CD4-positive, CD25-positive, alpha-beta regulatory T cell (primary cell): ENCODE data around the gene TTLL9. TPM values are rescaled to one million over a fixed set of nuclear protein-coding genes. Genes with fewer than 3 reads are reported as not detected.

Source experiments
- ATAC-seq, 2 donors: fragments of 150-1000 bp; cut with Tn5 transposase; one replicate each; pipeline ENCODE4 v1.10.0; 2021; ENCODE audit warnings: low read depth in 2 of 2, moderate number of reproducible peaks in 2 of 2, moderate library complexity in 1 of 2
- DNase-seq, 3 donors: peaks; one replicate each; pipeline versions ENCODE4 v3.0.0 to v3.0.0-alpha.2; 2012 to 2022; ENCODE audit warnings: mixed read lengths in 1 of 3
- H3K27ac ChIP-seq: one replicate; pipeline ENCODE4 v1.7.0; 2013; ENCODE audit warnings: mild to moderate bottlenecking, low read length; ENCODE audit not compliant: insufficient read depth, poor library complexity, severe bottlenecking
- H3K27me3 ChIP-seq: one replicate; pipeline ENCODE4 v1.7.0; 2013; ENCODE audit warnings: low read length; ENCODE audit not compliant: control insufficient read depth, insufficient read depth
- H3K36me3 ChIP-seq: one replicate; pipeline ENCODE4 v1.7.0; 2013; ENCODE audit warnings: mild to moderate bottlenecking, low read length, moderate library complexity; ENCODE audit not compliant: control insufficient read depth, insufficient read depth
- H3K4me1 ChIP-seq: 2 replicates; pipeline ENCODE4 v1.7.0; 2013; ENCODE audit warnings: mild to moderate bottlenecking, low read length; ENCODE audit not compliant: insufficient read depth, control insufficient read depth, poor library complexity, severe bottlenecking
- H3K4me3 ChIP-seq: one replicate; pipeline ENCODE4 v1.7.0; 2013; ENCODE audit warnings: low read depth, mild to moderate bottlenecking, low read length, moderate library complexity
- H3K9me3 ChIP-seq, 2 experiments: 1 replicate in 1 of 2; 2 replicates in 1 of 2; pipeline ENCODE4 v1.7.0; 2013; ENCODE audit warnings: low read length in 2 of 2, mild to moderate bottlenecking in 1 of 2, moderate library complexity in 1 of 2; ENCODE audit not compliant: control insufficient read depth in 2 of 2
- H3K27ac Mint-ChIP-seq, 3 donors: one replicate each; pipeline ENCODE4 v1.8.0; 2020 to 2022; ENCODE audit warnings: mild to moderate bottlenecking in 3 of 3, mixed read lengths in 3 of 3, moderate library complexity in 2 of 3
- H3K27me3 Mint-ChIP-seq: one replicate; pipeline ENCODE4 v1.8.0; 2022; ENCODE audit warnings: mild to moderate bottlenecking, mixed read lengths
- H3K36me3 Mint-ChIP-seq: one replicate; pipeline ENCODE4 v1.8.0; 2020; ENCODE audit warnings: mixed read lengths
- H3K4me1 Mint-ChIP-seq, 4 donors: one replicate each; pipeline ENCODE4 v1.8.0; 2020 to 2022; ENCODE audit warnings: mixed read lengths in 4 of 4, mild to moderate bottlenecking in 1 of 4
- H3K4me3 Mint-ChIP-seq, 4 donors: one replicate each; pipeline ENCODE4 v1.8.0; 2020 to 2022; ENCODE audit warnings: mild to moderate bottlenecking in 4 of 4, mixed read lengths in 4 of 4, moderate library complexity in 3 of 4
- H3K9me3 Mint-ChIP-seq, 7 donors: one replicate each; pipeline ENCODE4 v1.8.0; 2020 to 2022; ENCODE audit warnings: mixed read lengths in 7 of 7, mild to moderate bottlenecking in 3 of 7, moderate library complexity in 2 of 7
- polyA plus RNA-seq, 4 donors: library from polyadenylated mRNA; unstranded; fragments of 300-500 nt; fragmentation: Illumina TruSeq; gene quantifications; one replicate each; pipeline ENCODE4 v1.2.3, GENCODE V29; 2021
- total RNA-seq: library from RNA; stranded (reverse); gene quantifications from one replicate; pipeline ENCODE4 v1.2.3, GENCODE V29; 2022

TTLL9 gene
- total and polyA plus RNA-seq, 5 donors from 2014 or later, result not detected

DNA sequence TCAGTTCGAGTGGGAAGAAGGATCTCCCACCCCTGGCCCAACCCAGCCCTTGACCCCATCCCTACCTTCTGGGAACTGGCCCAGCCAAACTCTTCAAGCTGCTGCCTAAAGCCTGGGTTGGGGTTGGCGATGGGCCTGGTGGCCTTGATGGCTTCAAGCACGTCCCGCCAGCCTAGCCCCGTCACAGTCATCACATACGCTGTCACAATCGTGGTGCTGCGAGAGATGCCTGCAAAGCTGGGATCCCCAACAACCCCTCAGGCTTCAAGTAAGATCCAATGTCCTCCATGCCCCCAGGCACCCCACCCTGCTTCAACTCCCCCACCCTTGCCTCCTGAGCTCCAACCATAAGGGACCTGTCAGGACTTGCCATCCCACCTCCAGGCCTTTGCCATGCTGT lies 7.9 kb upstream of the TTLL9 start:
- H3K27ac Mint-ChIP-seq, result no peak overlapping the region
- no peak for ATAC-seq
- H3K9me3 Mint-ChIP-seq, result peaks cover 0 to 2% (median 0%) of the 10 kb centered on the region in 7 donors
- Histone ChIP-seq H3K27me3 (peaks cover 10% of the 10 kb centered on the region), H3K9me3 (no peaks in the 10 kb centered on the region), H3K4me1 (peaks cover 13% of the 10 kb centered on the region), H3K36me3 (no peaks in the 10 kb centered on the region), H3K4me3 (no peak overlapping the region), H3K27ac (no peak overlapping the region)
- no peaks in the 10 kb centered on the region for H3K36me3 Mint-ChIP-seq
- H3K4me1 Mint-ChIP-seq, result peaks cover 0 to 20% (median 2%) of the 10 kb centered on the region in 4 donors
- no peak for DNase-seq
- H3K4me3 Mint-ChIP-seq, result peak overlapping the region in 2 of 4 donors; percentile 47 to 48
- peaks cover 45% of the 10 kb centered on the region for H3K27me3 Mint-ChIP-seq

DNA sequence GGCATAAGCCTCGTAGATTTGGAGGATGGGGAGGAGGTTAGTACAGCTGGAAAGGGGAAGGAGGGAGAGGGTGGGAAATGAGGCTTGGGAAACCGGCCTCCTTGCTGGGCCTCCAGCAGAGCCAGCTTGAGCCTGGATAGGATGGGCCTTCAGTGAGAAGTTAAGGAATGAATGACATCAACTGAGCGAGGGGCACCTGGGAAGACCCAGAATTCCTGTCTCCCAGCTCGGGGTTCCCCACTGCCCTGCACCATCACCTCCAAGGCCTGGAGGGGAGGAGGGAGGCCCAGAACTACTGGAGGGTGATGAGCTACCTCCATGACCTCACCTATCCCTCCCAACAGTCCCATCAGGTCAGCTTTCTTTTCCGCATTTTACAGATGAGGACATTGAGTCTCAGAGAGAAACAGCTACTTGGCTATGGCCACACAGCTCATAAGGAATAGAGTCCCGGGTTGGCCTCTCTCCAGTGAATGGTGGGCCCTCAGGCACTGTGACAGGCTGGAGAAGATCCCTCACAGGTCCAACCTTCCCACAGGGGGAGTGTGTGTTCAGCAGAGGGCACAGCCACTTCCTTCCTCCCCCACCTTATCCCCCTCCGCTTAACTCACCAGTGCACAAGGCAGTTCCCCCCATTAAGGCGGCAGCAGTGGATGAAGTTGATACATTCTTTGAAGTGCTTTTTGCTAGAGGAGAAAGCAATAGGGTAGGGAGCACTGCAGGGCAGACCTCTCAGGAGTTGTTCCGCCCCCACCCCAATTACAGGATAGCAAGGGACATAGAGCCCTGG lies 6.9 kb upstream of the TTLL9 start:
- Histone ChIP-seq H3K4me1 (peaks cover 13% of the 10 kb centered on the region), H3K9me3 (no peaks in the 10 kb centered on the region), H3K4me3 (no peak overlapping the region), H3K27ac (no peak overlapping the region), H3K27me3 (peaks cover 14% of the 10 kb centered on the region), H3K36me3 (no peaks in the 10 kb centered on the region)
- Mint-ChIP-seq H3K27ac (no peak overlapping the region), H3K4me1 (peaks cover 0 to 20% (median 2%) of the 10 kb centered on the region in 4 donors), H3K36me3 (no peaks in the 10 kb centered on the region), H3K27me3 (peaks cover 48% of the 10 kb centered on the region), H3K9me3 (no peaks in the 10 kb centered on the region), H3K4me3 (no peak overlapping the region)
- DNase-seq (no peak), ATAC-seq (no peak)

DNA sequence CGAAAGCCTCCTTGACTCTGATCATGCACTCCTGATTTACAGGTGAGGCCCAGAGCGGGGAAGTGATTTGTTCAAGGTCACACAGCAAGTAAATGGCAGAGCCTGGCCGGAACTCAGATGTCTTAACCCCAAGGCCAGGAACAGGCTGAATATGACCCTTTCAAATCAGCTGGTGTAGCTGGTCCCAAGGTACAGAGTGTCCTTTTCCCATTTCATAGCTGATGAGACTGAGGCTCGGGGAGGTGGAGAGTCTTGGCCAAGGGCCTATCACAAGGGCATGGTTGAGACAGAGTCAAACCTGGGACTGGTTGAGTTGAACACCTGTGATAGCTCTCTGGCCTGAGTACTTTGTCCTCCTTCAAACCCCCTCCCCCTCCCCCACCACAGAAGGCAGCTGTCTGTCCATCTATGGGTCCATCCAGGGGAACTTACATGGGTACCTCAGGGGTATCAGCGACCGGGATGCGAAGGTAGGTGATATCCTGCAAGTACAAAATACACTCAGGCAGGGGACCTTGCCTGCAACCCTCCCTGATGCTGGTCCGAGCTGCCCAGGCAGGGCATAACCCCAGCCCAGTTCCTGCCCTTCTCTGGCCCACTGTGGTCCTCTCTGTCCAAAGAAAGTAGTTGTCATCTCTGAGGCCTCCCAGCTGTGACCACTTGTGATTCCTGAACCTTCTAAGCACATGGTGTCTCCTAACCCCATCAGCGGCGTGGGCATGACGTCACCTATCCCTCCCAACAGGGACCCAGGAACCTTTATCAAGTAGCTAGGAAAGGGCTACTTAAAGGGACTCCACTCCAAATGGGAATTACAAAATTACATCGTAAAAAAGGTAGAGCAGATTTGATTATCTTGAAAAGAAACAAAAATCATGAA lies 5.7 kb upstream of the TTLL9 start:
- peaks cover 0 to 25% (median 2%) of the 10 kb centered on the region in 4 donors for H3K4me1 Mint-ChIP-seq
- H3K9me3 Mint-ChIP-seq, result no peaks in the 10 kb centered on the region
- H3K27me3 ChIP-seq, result peaks cover 10% of the 10 kb centered on the region
- no peaks in the 10 kb centered on the region for H3K36me3 ChIP-seq
- H3K4me3 Mint-ChIP-seq, result no peak overlapping the region
- ATAC-seq (no peak), DNase-seq (no peak)
- H3K27ac Mint-ChIP-seq, result no peak overlapping the region
- H3K27ac ChIP-seq, result no peak overlapping the region
- H3K9me3 ChIP-seq, result no peaks in the 10 kb centered on the region
- no peaks in the 10 kb centered on the region for H3K36me3 Mint-ChIP-seq
- no peak overlapping the region for H3K4me3 ChIP-seq
- peaks cover 17% of the 10 kb centered on the region for H3K4me1 ChIP-seq
- H3K27me3 Mint-ChIP-seq, result peaks cover 45% of the 10 kb centered on the region

DNA sequence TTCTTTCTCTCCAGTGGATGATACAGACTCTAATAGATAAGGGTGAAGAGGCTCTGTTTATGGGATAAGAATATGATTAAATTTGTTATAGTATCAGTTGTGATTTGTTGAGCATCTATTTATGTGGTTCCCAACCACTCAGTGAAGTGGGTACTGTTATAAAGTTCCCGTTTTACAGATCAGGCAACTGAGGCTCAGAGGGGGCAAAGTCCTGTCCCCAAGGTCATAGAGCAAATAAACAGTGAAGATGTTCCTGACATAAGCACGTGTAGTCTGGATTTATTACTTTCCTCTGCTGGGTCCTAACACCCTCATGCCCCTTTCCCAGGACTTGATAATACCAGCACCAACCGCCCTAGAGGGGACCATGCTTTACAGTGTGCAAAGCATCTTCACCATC lies 4.2 kb upstream of the TTLL9 start:
- Mint-ChIP-seq H3K4me3 (no peak overlapping the region), H3K4me1 (peaks cover 0 to 25% (median 4%) of the 10 kb centered on the region in 4 donors), H3K27ac (no peak overlapping the region), H3K27me3 (peaks cover 42% of the 10 kb centered on the region), H3K36me3 (no peaks in the 10 kb centered on the region), H3K9me3 (peaks cover 0 to 2% (median 0%) of the 10 kb centered on the region in 7 donors)
- H3K4me1 ChIP-seq, result peaks cover 21% of the 10 kb centered on the region
- no peak overlapping the region for H3K4me3 ChIP-seq
- no peak for DNase-seq
- H3K27ac ChIP-seq, result no peak overlapping the region
- H3K9me3 ChIP-seq, result no peaks in the 10 kb centered on the region
- no peak for ATAC-seq
- no peaks in the 10 kb centered on the region for H3K36me3 ChIP-seq
- H3K27me3 ChIP-seq, result peaks cover 14% of the 10 kb centered on the region

DNA sequence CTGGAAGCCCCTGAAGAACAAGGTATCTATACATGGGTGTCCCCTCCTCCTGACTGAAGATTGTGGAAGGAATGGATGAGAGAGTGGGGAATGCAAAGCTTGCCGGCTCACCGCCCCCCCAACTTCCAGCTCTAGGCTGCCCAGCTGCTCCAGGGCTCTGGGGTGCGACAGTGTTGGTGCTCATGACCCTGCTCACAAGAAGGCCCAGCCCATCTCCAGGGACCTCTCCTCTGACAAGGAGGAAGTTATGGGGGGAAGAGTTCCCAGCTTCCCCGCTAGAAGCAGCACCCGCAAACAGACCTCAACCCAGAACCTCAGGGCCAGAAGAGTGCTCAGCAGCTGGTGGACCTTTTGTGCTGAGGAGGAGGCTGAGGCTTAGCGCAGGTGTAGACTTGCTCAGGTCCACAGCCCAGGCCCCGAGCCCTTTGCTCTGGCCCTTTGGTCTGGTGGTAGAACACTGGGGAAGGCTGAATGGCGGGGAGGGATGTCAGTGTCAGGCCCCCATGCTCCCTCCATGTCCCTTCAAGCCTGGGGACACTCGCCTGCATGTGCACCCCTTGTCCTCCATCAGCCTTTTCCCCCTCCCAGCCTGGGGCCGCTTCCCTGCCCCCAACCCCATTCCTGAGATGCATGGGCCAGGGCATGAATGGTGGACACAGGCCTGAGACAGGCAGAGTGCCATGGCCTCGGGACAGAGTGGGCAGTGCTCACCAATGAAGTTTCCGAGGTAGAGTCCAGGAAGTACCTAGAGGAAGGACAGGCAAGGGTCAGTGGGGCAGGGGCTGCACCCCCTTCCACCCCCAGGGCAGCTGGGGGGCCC lies 1.4 kb upstream of the TTLL9 start:
- Histone ChIP-seq H3K36me3 (no peaks in the 10 kb centered on the region), H3K4me3 (no peak overlapping the region), H3K4me1 (peaks cover 19% of the 10 kb centered on the region), H3K27ac (no peak overlapping the region), H3K27me3 (peaks cover 28% of the 10 kb centered on the region), H3K9me3 (no peaks in the 10 kb centered on the region)
- H3K27ac Mint-ChIP-seq, result no peak overlapping the region
- H3K4me1 Mint-ChIP-seq, result peaks cover 0 to 14% (median 2%) of the 10 kb centered on the region in 4 donors
- peaks cover 0 to 2% (median 0%) of the 10 kb centered on the region in 7 donors for H3K9me3 Mint-ChIP-seq
- DNase-seq (no peak), ATAC-seq (no peak)
- no peaks in the 10 kb centered on the region for H3K36me3 Mint-ChIP-seq
- peaks cover 60% of the 10 kb centered on the region for H3K27me3 Mint-ChIP-seq
- peak overlapping the region in 3 of 4 donors; percentile 27 to 73 (median 48) for H3K4me3 Mint-ChIP-seq

DNA sequence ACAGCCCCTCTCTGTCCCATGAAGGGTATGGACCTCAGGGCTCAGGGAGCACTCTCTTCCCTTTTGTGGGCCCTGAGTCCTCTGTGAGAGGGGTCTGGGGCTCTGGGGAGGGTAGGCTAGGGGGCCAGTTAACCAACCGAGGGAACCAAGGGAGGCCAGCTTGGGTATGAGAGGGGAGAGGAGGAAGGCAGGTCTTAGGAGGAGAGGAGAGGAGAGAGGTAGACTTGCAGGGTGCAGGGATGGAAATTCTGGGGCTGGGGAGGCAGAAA lies 827 bp upstream of the TTLL9 start:
- DNase-seq (no peak), ATAC-seq (no peak)
- Mint-ChIP-seq H3K36me3 (no peaks in the 10 kb centered on the region), H3K27me3 (peaks cover 64% of the 10 kb centered on the region), H3K4me3 (peak overlapping the region; percentile 27 to 89 (median 85)), H3K4me1 (peaks cover 0 to 14% (median 2%) of the 10 kb centered on the region in 4 donors), H3K9me3 (peaks cover 0 to 2% (median 0%) of the 10 kb centered on the region in 7 donors), H3K27ac (peak overlapping the region in 1 of 3 donors; percentile 15)
- Histone ChIP-seq H3K4me3 (peak overlapping the region; percentile 37), H3K9me3 (no peaks in the 10 kb centered on the region), H3K27me3 (peaks cover 28% of the 10 kb centered on the region), H3K4me1 (peaks cover 19% of the 10 kb centered on the region), H3K36me3 (no peaks in the 10 kb centered on the region), H3K27ac (no peak overlapping the region)
